IMR-90 (cell line): ENCODE data around the gene MSH2. TPM values are rescaled to one million over a fixed set of nuclear protein-coding genes. Genes with fewer than 3 reads are reported as not detected.

ENCODE experiments used
- ATAC-seq: fragments of 200-7000 bp; cut with Tn5 transposase; 2 replicates; pipeline ENCODE4 v1.9.1; 2020; ENCODE audit warnings: low read depth, mild to moderate bottlenecking, moderate library complexity
- BruUV-seq: library from RNA; stranded (reverse); fragments of 400-500 nt; replicated peaks from 2 replicates; lab custom pipeline; 2021; lab: Mats Ljungman, UMichigan
- CTCF ChIA-PET: fragments of 300-600 bp; formaldehyde crosslinking; extraction: SDS; loops from one replicate; lab custom pipeline; 2021; ENCODE audit warnings: antibody characterized with exemption; lab: Yijun Ruan, JAX
- POLR2A ChIA-PET: fragments of 300-600 bp; sonication (Branson Sonifier 250); formaldehyde crosslinking; loops from one replicate; lab custom pipeline; 2022; ENCODE audit warnings: antibody characterized with exemption; ENCODE audit not compliant: unreplicated experiment; lab: Charles Lee
- DNase-seq: peaks from one replicate; pipeline ENCODE4 v3.0.0; 2013
- H2AFZ ChIP-seq: replicated peaks from 2 replicates; pipeline ENCODE3; 2013; ENCODE audit warnings: low read length, mild to moderate bottlenecking; ENCODE audit not compliant: poor library complexity
- H2AK5ac ChIP-seq: 2 replicates; pipeline ENCODE4 v1.6.1; 2013; ENCODE audit warnings: low read depth, low read length, inconsistent platforms
- H2AK9ac ChIP-seq: replicated peaks from 2 replicates; pipeline ENCODE3; 2013; ENCODE audit warnings: mild to moderate bottlenecking, low read depth, low read length, moderate library complexity; ENCODE audit not compliant: poor library complexity
- H2BK120ac ChIP-seq: 2 replicates; pipeline ENCODE4 v1.6.1; 2013; ENCODE audit warnings: low read depth, low read length, inconsistent platforms
- H2BK15ac ChIP-seq: 3 replicates; pipeline ENCODE4 v1.6.1; 2013; ENCODE audit warnings: low read depth, low read length, inconsistent platforms
- H2BK20ac ChIP-seq: 2 replicates; pipeline ENCODE4 v1.6.1; 2013; ENCODE audit warnings: low read depth, mild to moderate bottlenecking, inconsistent platforms, low read length, moderate library complexity
- H2BK5ac ChIP-seq: 2 replicates; pipeline ENCODE4 v1.6.1; 2013; ENCODE audit warnings: mild to moderate bottlenecking, low read depth, low read length, inconsistent platforms; ENCODE audit not compliant: poor library complexity, severe bottlenecking
- H3K14ac ChIP-seq: replicated peaks from 2 replicates; pipeline ENCODE4 v1.6.1; 2013; ENCODE audit warnings: low read depth, low read length, inconsistent platforms
- H3K18ac ChIP-seq: 2 replicates; pipeline ENCODE4 v1.6.1; 2013; ENCODE audit warnings: low read depth, low read length, control low read depth
- H3K23ac ChIP-seq: 2 replicates; pipeline ENCODE4 v1.6.1; 2013; ENCODE audit warnings: low read depth, low read length, inconsistent platforms
- H3K27ac ChIP-seq: 2 replicates; pipeline ENCODE4 v1.5.1; 2013; ENCODE audit warnings: mild to moderate bottlenecking, control low read depth, low read length; ENCODE audit not compliant: insufficient read depth
- H3K27me3 ChIP-seq: 2 replicates; pipeline ENCODE4 v1.6.1; 2013; ENCODE audit warnings: low read length; ENCODE audit not compliant: control insufficient read depth, insufficient read depth
- H3K36me3 ChIP-seq: 2 replicates; pipeline ENCODE4 v1.6.1; 2013; ENCODE audit warnings: low read length, mixed read lengths; ENCODE audit not compliant: control insufficient read depth, insufficient read depth
- H3K4ac ChIP-seq: 2 replicates; pipeline ENCODE4 v1.6.1; 2013; ENCODE audit warnings: low read depth, low read length, inconsistent platforms
- H3K4me1 ChIP-seq: 2 replicates; pipeline ENCODE4 v1.6.1; 2013; ENCODE audit warnings: low read length, mixed read lengths; ENCODE audit not compliant: control insufficient read depth, insufficient read depth
- H3K4me2 ChIP-seq: 2 replicates; pipeline ENCODE4 v1.6.1; 2013; ENCODE audit warnings: low read depth, mild to moderate bottlenecking, control low read depth, low read length, moderate library complexity
- H3K4me3 ChIP-seq: 2 replicates; pipeline ENCODE4 v1.5.1; 2013; ENCODE audit warnings: low read depth, mild to moderate bottlenecking, control low read depth, low read length, moderate library complexity; ENCODE audit not compliant: insufficient read depth
- H3K56ac ChIP-seq: 2 replicates; pipeline ENCODE4 v1.6.1; 2013; ENCODE audit warnings: low read length, inconsistent platforms; ENCODE audit not compliant: insufficient read depth; ENCODE audit errors: extremely low read depth
- H3K79me1 ChIP-seq, 2 experiments: 2 replicates each; pipeline ENCODE4 v1.6.1; 2013; ENCODE audit warnings: low read length in 2 of 2, inconsistent platforms in 1 of 2, low read depth in 1 of 2
- H3K9ac ChIP-seq: 2 replicates; pipeline ENCODE4 v1.6.1; 2013; ENCODE audit warnings: low read depth, low read length, control low read depth
- H3K9me1 ChIP-seq: 2 replicates; pipeline ENCODE4 v1.6.1; 2013; ENCODE audit warnings: low read length, inconsistent platforms; ENCODE audit not compliant: insufficient read depth
- H3K9me3 ChIP-seq: 2 replicates; pipeline ENCODE4 v1.6.1; 2013; ENCODE audit warnings: low read length; ENCODE audit not compliant: control insufficient read depth, insufficient read depth
- H4K20me1 ChIP-seq: 2 replicates; pipeline ENCODE4 v1.6.1; 2013; ENCODE audit warnings: low read length, inconsistent platforms; ENCODE audit not compliant: insufficient read depth
- H4K5ac ChIP-seq: 2 replicates; pipeline ENCODE4 v1.6.1; 2013; ENCODE audit warnings: mild to moderate bottlenecking, low read depth, low read length, control low read depth
- H4K8ac ChIP-seq, 2 experiments: 2 replicates each; pipeline ENCODE4 v1.6.1; 2013; ENCODE audit warnings: low read depth in 2 of 2, low read length in 2 of 2, control low read depth in 1 of 2, inconsistent platforms in 1 of 2
- H4K91ac ChIP-seq: 2 replicates; pipeline ENCODE4 v1.6.1; 2013; ENCODE audit warnings: low read depth, low read length, inconsistent platforms; ENCODE audit not compliant: insufficient read depth
- BHLHE40 ChIP-seq: fragments of 150-350 bp; IDR thresholded peaks from 2 replicates; pipeline ENCODE4 v1.6.1; 2016; ENCODE audit warnings: mild to moderate bottlenecking, low read depth, low read length
- CHD1 ChIP-seq: IDR thresholded peaks from 2 replicates; pipeline ENCODE4 v1.6.1; 2012; ENCODE audit warnings: low read depth, low read length, improper control_type of control experiment
- MAFK ChIP-seq: IDR thresholded peaks from 2 replicates; pipeline ENCODE4 v1.6.1; 2012; ENCODE audit warnings: low read depth, low read length, improper control_type of control experiment
- MAZ ChIP-seq: IDR thresholded peaks from 2 replicates; pipeline ENCODE4 v1.6.1; 2012; ENCODE audit warnings: low read depth, mild to moderate bottlenecking, low read length, improper control_type of control experiment, moderate library complexity, borderline replicate concordance
- POLR2A ChIP-seq: IDR thresholded peaks from 2 replicates; pipeline ENCODE4 v1.6.1; 2012; ENCODE audit warnings: mild to moderate bottlenecking, low read depth, low read length
- RCOR1 ChIP-seq: IDR thresholded peaks from 2 replicates; pipeline ENCODE4 v1.6.1; 2012; ENCODE audit warnings: mild to moderate bottlenecking, low read length, improper control_type of control experiment; ENCODE audit not compliant: insufficient replicate concordance
- RFX5 ChIP-seq: IDR thresholded peaks from 2 replicates; pipeline ENCODE4 v1.8.0; 2012; ENCODE audit warnings: low read depth, mild to moderate bottlenecking, low read length, moderate library complexity
- SMC3 ChIP-seq: fragments of 150-350 bp; IDR thresholded peaks from 2 replicates; pipeline ENCODE4 v1.6.1; 2016; ENCODE audit warnings: low read depth, mild to moderate bottlenecking, antibody characterized with exemption, low read length, moderate library complexity
- WGBS, 2 experiments: methylation state at CpG; one replicate each; pipeline versions ENCODE4 v1.1.5 to v1.1.7; 2013; ENCODE audit warnings: missing lambda C conversion rate in 2 of 2; ENCODE audit not compliant: insufficient read length in 1 of 2; ENCODE audit errors: extremely low coverage in 2 of 2; 5-methylcytosine and 5-hydroxymethylcytosine counted together
- dilution Hi-C: fragments of 300-500 bp; cut with HindIII; formaldehyde crosslinking; loops from one replicate; pipeline ENCODE4 v1.14.3; 2018; ENCODE audit warnings: low sequenced_read_pairs; ENCODE audit not compliant: unreplicated experiment
- in situ Hi-C: fragments of 300-500 bp; cut with MboI; formaldehyde crosslinking; loops from 3 replicates; pipeline ENCODE4 v1.14.3; 2019; ENCODE audit warnings: low sequenced_read_pairs, inconsistent platforms, mixed read lengths
- intact Hi-C: fragments of 100-400 bp; cut with micrococcal nuclease; formaldehyde crosslinking; loops from 2 replicates; pipeline ENCODE4 v1.10.0; 2022
- polyA plus RNA-seq, 3 experiments: library from polyadenylated mRNA; depleted of rRNA; stranded (reverse); fragments of >200 nt; gene quantifications; 2 replicates each; pipeline ENCODE4 v1.2.3, GENCODE V29; 2012; ENCODE audit warnings: low replicate concordance in 1 of 3
- total RNA-seq: library from RNA; depleted of rRNA; stranded (reverse); fragments of >200 nt; gene quantifications from 2 replicates; pipeline ENCODE4 v1.2.3, GENCODE V29; 2012
- TF ChIP-seq, protein P1 (sequence below): fragments of 150-350 bp; IDR thresholded peaks from 2 replicates; pipeline ENCODE4 v1.6.1; 2017; ENCODE audit warnings: mild to moderate bottlenecking, antibody characterized with exemption, low read length, low read depth
- TF ChIP-seq, protein P2 (sequence below): conservative IDR thresholded peaks from 2 replicates; pipeline ENCODE4 v1.5.1; 2012; ENCODE audit warnings: mild to moderate bottlenecking, low read depth, low read length, improper control_type of control experiment

Gene MSH2
- total and polyA plus RNA-seq, 2 of the 4 experiments (the other 2 are of a cell fraction): 13.8 to 22.6 TPM

DNA sequence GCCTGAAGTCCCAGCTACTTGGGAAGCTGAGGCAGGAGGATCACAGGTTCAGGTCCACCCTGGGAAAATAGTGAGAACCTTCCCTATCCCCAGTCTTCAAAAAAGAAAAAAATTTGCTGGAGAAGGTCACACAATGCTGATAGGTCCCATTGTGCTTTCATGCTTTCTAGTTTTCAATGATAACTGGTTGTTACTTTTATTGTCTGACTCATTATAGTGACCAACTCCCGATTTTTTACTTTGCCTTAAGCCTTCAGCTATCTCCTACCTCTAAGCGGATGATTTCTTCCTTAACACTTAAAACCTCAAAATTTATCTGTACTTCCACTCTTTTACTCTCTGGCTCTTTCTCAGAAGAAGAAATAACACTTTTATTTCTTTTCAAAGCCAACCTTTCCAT lies 17.3 kb downstream of the MSH2 start:
- no peak overlapping the region for H2AFZ ChIP-seq
- H3K36me3 ChIP-seq: peaks cover 10% of the 10 kb centered on the region; the same call in 1 of the 2 replicates
- H3K4me1 ChIP-seq: no peaks in the 10 kb centered on the region
- POLR2A ChIA-PET: no interaction called here
- H2AK9ac ChIP-seq: no peak overlapping the region
- H3K9me1 ChIP-seq: no peaks in the 10 kb centered on the region
- H2BK20ac ChIP-seq: no peak overlapping the region
- no peak overlapping the region for H3K4me3 ChIP-seq
- H3K27me3 ChIP-seq: no peaks in the 10 kb centered on the region
- H3K9ac ChIP-seq: no peak overlapping the region
- no peak overlapping the region for H2BK5ac ChIP-seq
- H3K9me3 ChIP-seq: no peaks in the 10 kb centered on the region
- no peak overlapping the region for H3K4me2 ChIP-seq
- H4K91ac ChIP-seq: no peak overlapping the region
- no peak overlapping the region for H3K27ac ChIP-seq
- dilution Hi-C loops (no loop called here), intact Hi-C loops (no loop called here), in situ Hi-C loops (no loop called here)
- TF ChIP-seq RFX5 (no peak), BHLHE40 (no peak), CHD1 (no peak), POLR2A (no peak), RCOR1 (no peak), SMC3 (no peak), MAFK (no peak), MAZ (no peak)
- TF ChIP-seq, protein P1, sequence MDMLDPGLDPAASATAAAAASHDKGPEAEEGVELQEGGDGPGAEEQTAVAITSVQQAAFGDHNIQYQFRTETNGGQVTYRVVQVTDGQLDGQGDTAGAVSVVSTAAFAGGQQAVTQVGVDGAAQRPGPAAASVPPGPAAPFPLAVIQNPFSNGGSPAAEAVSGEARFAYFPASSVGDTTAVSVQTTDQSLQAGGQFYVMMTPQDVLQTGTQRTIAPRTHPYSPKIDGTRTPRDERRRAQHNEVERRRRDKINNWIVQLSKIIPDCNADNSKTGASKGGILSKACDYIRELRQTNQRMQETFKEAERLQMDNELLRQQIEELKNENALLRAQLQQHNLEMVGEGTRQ: no peak
- TF ChIP-seq, protein P2, sequence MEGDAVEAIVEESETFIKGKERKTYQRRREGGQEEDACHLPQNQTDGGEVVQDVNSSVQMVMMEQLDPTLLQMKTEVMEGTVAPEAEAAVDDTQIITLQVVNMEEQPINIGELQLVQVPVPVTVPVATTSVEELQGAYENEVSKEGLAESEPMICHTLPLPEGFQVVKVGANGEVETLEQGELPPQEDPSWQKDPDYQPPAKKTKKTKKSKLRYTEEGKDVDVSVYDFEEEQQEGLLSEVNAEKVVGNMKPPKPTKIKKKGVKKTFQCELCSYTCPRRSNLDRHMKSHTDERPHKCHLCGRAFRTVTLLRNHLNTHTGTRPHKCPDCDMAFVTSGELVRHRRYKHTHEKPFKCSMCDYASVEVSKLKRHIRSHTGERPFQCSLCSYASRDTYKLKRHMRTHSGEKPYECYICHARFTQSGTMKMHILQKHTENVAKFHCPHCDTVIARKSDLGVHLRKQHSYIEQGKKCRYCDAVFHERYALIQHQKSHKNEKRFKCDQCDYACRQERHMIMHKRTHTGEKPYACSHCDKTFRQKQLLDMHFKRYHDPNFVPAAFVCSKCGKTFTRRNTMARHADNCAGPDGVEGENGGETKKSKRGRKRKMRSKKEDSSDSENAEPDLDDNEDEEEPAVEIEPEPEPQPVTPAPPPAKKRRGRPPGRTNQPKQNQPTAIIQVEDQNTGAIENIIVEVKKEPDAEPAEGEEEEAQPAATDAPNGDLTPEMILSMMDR: no peak
- WGBS, 2 experiments: no CpG with 5 or more reads among the region's 2 CpGs
- no peak overlapping the region for H3K56ac ChIP-seq
- H2BK120ac ChIP-seq: no peak overlapping the region
- H3K79me1 ChIP-seq: no peaks in the 10 kb centered on the region; a peak in 1 of 4 replicates
- H4K5ac ChIP-seq: no peak overlapping the region
- BruUV-seq: no TSS peak
- no peak overlapping the region for H3K18ac ChIP-seq
- H4K20me1 ChIP-seq: no peaks in the 10 kb centered on the region
- ATAC-seq: no peak
- CTCF ChIA-PET: no interaction called here
- H3K4ac ChIP-seq: no peak overlapping the region
- H2BK15ac ChIP-seq: no peak overlapping the region
- no peak overlapping the region for H2AK5ac ChIP-seq
- no peak for DNase-seq
- H4K8ac ChIP-seq: no peak overlapping the region
- no peak overlapping the region for H3K23ac ChIP-seq
- no peak overlapping the region for H3K14ac ChIP-seq
